ENCODE measurements around the gene CAD. TPM values are rescaled to one million over a fixed set of nuclear protein-coding genes. Genes with fewer than 3 reads are reported as not detected.

CAD gene
- total and polyA plus RNA-seq, 2 donors (not counting 1 experiment from before 2014, with no cell fraction given): 35.6 to 48.5 TPM

- no peak overlapping the region for H3K4me3 ChIP-seq (ENCODE audit: control extremely low read depth in 1 of 5, extremely low read depth in 1 of 5, insufficient read depth in 1 of 5, low read depth in 2 of 5, low read length in 4 of 5)
- POLR2A ChIA-PET: no interaction called here
Measured at GRCh38 chr2:27261241-27261925, 44.2 kb downstream of the CAD start.

More at GRCh38 chr2:27261241-27261925, 44.2 kb downstream of the CAD start:
- Mint-ChIP-seq H3K27ac (peak overlapping the region; percentile 18), H3K9me3 (ENCODE audit: insufficient read depth) (no peaks in the 10 kb centered on the region), H3K27me3 (peaks cover 67% of the 10 kb centered on the region), H3K4me3 (peak overlapping the region; percentile 60), H3K4me1 (peaks cover 35% of the 10 kb centered on the region)
- intact Hi-C loops (cut with micrococcal nuclease): loop anchor here (5.0 kb wide), 1 partner anchor 41 kb away; no protein-coding TSS in a partner anchor
- H3K27ac ChIP-seq (ENCODE audit: low read length in 2 of 2): no peak overlapping the region
- H3K9ac ChIP-seq (ENCODE audit: low read length): no peak overlapping the region
- no peaks in the 10 kb centered on the region for H3K79me2 ChIP-seq (ENCODE audit: control insufficient read depth, insufficient read depth, low read length)
- 73% methylated on average over 5 of the region's 11 CpGs for WGBS (ENCODE audit: insufficient coverage)
- H3K4me1 ChIP-seq (ENCODE audit: control insufficient read depth in 2 of 2, insufficient read depth in 2 of 2, low read length in 2 of 2): peaks cover 35 to 38% of the 10 kb centered on the region in 2 donors
- H3K9me3 ChIP-seq (ENCODE audit: control extremely low read depth in 1 of 3, control insufficient read depth in 2 of 3, insufficient read depth in 1 of 3, low read length in 2 of 3): peaks cover 0 to 8% (median 0%) of the 10 kb centered on the region in 3 donors
- no peaks in the 10 kb centered on the region for H3K36me3 ChIP-seq (replicated peaks in 1 of 2; ENCODE audit: control extremely low read depth in 1 of 2, control insufficient read depth in 1 of 2, extremely low read depth in 1 of 2, insufficient read depth in 2 of 2, low read length in 1 of 2)
- CTCF ChIA-PET: interaction anchor here (0.5 kb wide), 1 partner anchor 418 kb away, joined by 3 read pairs; no protein-coding TSS in a partner anchor
- DNase-seq: peak; percentile 29
- H3K27me3 ChIP-seq (replicated peaks in 1 of 4; ENCODE audit: control extremely low read depth in 1 of 4, control insufficient read depth in 3 of 4, insufficient read depth in 4 of 4, low read length in 3 of 4): peaks cover 0 to 90% (median 36%) of the 10 kb centered on the region in 4 experiments
- peak overlapping the region; percentile 99 for H3K4me2 ChIP-seq (replicated peaks; ENCODE audit: low read depth, low read length, poor library complexity, severe bottlenecking)
- H2AFZ ChIP-seq (ENCODE audit: insufficient read depth, low read depth, low read length, poor library complexity, severe bottlenecking): no peak overlapping the region
- no peaks in the 10 kb centered on the region for H4K20me1 ChIP-seq (ENCODE audit: control insufficient read depth, insufficient read depth, low read length, poor library complexity, severe bottlenecking)
- TF ChIP-seq CTCF (IDR thresholded peaks at IDR 0.05): no peak
- TF ChIP-seq EZH2 (IDR thresholded peaks at IDR 0.05; ENCODE audit: borderline replicate concordance, insufficient read depth, low read depth, low read length, poor library complexity, severe bottlenecking): peak; percentile 33
- no peak for ATAC-seq (ENCODE audit: low read depth)

All from B cell (primary cell).